ENCODE data around the gene ADORA2A.

Gene ADORA2A

GRCh38 chr22:24428751-24429410 lies 1.5 kb downstream of the ADORA2A start:
- no peak for TF ChIP-seq CTCF (IDR thresholded peaks at IDR 0.05)
- Histone ChIP-seq H3K4me3 (no peak overlapping the region), H3K27me3 (peaks cover 0 to 2% of the 10 kb centered on the region in 2 donors), H3K4me1 (peaks cover 0 to 53% (median 37%) of the 10 kb centered on the region in 4 donors), H3K9me3 (no peaks in the 10 kb centered on the region), H3K36me3 (no peaks in the 10 kb centered on the region), H3K27ac (no peak overlapping the region)
- peak in 1 of 2 donors; percentile 3 for DNase-seq
- intact Hi-C loops (cut with DNase I; ENCODE audit: low total_unique reads): loop anchor here (10.0 kb wide), 1 partner anchor 104 kb away; no protein-coding TSS in a partner anchor

GRCh38 chr22:24429411-24430365 lies 2.3 kb downstream of the ADORA2A start:
- Histone ChIP-seq H3K27me3 (peaks cover 0 to 2% of the 10 kb centered on the region in 2 donors), H3K4me3 (no peak overlapping the region), H3K4me1 (peaks cover 0 to 53% (median 32%) of the 10 kb centered on the region in 4 donors), H3K27ac (peak overlapping the region in 1 of 2 donors; percentile 3), H3K36me3 (no peaks in the 10 kb centered on the region), H3K9me3 (no peaks in the 10 kb centered on the region)
- DNase-seq: peak in 1 of 2 donors; percentile 10
- intact Hi-C loops (cut with DNase I; ENCODE audit: low total_unique reads): loop anchor here (10.0 kb wide), 1 partner anchor 105 kb away; no protein-coding TSS in a partner anchor
- TF ChIP-seq CTCF (IDR thresholded peaks at IDR 0.05): no peak

DNA sequence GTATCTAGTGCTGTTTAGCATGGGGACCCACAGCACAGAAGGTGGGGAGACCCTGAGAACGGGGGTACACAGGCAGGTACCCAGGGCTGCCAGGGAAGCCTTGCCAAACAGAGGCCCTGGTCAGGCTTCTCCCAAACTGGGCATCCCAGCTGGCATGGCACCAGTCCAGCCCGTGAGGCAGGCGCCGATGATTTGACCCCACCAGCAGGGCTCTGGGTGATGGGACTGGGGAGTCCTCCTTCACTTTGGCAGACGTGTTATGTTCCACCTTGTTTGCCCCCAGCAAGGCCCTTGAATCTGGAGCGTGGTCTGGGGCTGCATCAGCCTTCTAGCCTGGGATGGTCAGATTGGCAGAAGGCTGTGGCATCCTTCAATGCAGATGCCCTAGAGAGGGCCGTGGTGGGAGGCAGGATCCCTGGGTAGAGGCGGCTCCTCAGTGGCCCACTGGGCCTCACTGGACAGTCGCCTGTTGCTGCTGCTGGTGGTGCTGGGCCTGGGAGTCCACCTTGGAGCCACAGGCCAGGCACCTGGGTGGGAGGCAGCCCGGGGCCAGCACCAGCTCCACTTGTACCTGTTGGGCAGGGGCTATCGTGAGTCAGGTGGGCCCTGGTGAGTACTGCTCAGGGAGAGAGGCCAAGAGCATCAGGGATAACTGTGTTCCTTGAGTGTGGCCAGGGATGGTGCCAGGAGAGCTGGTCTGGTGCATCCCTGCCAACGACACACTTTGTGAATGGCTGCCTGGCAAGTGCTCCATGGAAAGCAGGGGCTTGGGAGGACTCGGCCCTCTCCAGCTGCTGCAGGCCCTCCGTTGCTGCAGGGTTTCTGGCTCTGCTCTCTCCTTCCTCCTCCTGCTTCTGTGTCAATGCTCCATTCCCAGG lies 3.3 kb downstream of the ADORA2A start:
- Histone ChIP-seq H3K4me1 (peaks cover 0 to 49% (median 29%) of the 10 kb centered on the region in 4 donors), H3K36me3 (no peaks in the 10 kb centered on the region), H3K9me3 (no peaks in the 10 kb centered on the region), H3K4me3 (no peak overlapping the region), H3K27me3 (no peaks in the 10 kb centered on the region), H3K27ac (peak overlapping the region; percentile 3 to 64)
- TF ChIP-seq CTCF (IDR thresholded peaks at IDR 0.05): no peak
- intact Hi-C loops (cut with DNase I; ENCODE audit: low total_unique reads): no loop called here
- no peak for DNase-seq

GRCh38 chr22:24431309-24432034 lies 4.1 kb downstream of the ADORA2A start:
- Histone ChIP-seq H3K4me3 (no peak overlapping the region), H3K4me1 (peaks cover 0 to 49% (median 29%) of the 10 kb centered on the region in 4 donors), H3K27ac (peak overlapping the region; percentile 42 to 64), H3K9me3 (no peaks in the 10 kb centered on the region), H3K36me3 (no peaks in the 10 kb centered on the region), H3K27me3 (no peaks in the 10 kb centered on the region)
- TF ChIP-seq CTCF (IDR thresholded peaks at IDR 0.05): no peak
- peak; percentile 12 to 56 for DNase-seq
- intact Hi-C loops (cut with DNase I; ENCODE audit: low total_unique reads): no loop called here

All from tibial artery (tissue), 4 donors.